Measurements from ENCODE around the gene COL6A5. TPM values are rescaled to one million over a fixed set of nuclear protein-coding genes. Genes with fewer than 3 reads are reported as not detected.

The COL6A5 gene
- total RNA-seq, 1 experiment from 2014 or later = not detected

GRCh38 chr3:130378677-130379191, 33.3 kb downstream of the COL6A5 start:
- POLR2A ChIA-PET = no interaction called here
- CTCF ChIA-PET = no interaction called here
- no peaks in the 10 kb centered on the region for H3K9me3 Mint-ChIP-seq (ENCODE audit: unreplicated experiment)
- no peaks in the 10 kb centered on the region for H3K36me3 Mint-ChIP-seq (ENCODE audit: insufficient read depth, unreplicated experiment)
- DNase-seq (ENCODE audit: unreplicated experiment) = no peak
- no peaks in the 10 kb centered on the region for H3K27me3 Mint-ChIP-seq (ENCODE audit: insufficient read depth, unreplicated experiment)
- H3K4me1 Mint-ChIP-seq (ENCODE audit: insufficient read depth, unreplicated experiment) = no peaks in the 10 kb centered on the region
- no peak overlapping the region for H3K27ac Mint-ChIP-seq (ENCODE audit: low read depth, unreplicated experiment)
- intact Hi-C loops (cut with micrococcal nuclease) = no loop called here
- H3K4me3 Mint-ChIP-seq (ENCODE audit: unreplicated experiment) = no peak overlapping the region
- no TSS peak for BruUV-seq (replicated peaks)
- TF ChIP-seq, protein P1, sequence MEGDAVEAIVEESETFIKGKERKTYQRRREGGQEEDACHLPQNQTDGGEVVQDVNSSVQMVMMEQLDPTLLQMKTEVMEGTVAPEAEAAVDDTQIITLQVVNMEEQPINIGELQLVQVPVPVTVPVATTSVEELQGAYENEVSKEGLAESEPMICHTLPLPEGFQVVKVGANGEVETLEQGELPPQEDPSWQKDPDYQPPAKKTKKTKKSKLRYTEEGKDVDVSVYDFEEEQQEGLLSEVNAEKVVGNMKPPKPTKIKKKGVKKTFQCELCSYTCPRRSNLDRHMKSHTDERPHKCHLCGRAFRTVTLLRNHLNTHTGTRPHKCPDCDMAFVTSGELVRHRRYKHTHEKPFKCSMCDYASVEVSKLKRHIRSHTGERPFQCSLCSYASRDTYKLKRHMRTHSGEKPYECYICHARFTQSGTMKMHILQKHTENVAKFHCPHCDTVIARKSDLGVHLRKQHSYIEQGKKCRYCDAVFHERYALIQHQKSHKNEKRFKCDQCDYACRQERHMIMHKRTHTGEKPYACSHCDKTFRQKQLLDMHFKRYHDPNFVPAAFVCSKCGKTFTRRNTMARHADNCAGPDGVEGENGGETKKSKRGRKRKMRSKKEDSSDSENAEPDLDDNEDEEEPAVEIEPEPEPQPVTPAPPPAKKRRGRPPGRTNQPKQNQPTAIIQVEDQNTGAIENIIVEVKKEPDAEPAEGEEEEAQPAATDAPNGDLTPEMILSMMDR (IDR thresholded peaks at IDR 0.05; ENCODE audit: unreplicated experiment) = no peak

DNA sequence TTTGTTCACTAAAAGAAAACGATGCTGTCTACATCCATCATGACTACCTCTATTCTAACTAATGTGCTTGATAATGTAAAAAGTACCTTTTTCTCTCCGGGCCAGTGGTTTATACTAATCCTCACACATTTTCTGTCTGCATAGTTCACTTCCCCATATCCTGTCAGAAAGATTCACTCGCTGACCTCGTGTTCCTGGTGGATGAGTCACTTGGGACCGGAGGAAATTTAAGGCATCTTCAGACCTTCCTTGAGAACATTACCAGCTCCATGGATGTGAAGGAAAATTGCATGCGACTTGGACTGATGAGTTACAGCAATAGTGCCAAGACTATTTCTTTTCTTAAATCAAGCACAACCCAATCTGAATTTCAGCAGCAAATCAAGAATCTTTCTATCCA, 33.8 kb downstream of the COL6A5 start:
- no peak for DNase-seq (ENCODE audit: unreplicated experiment)
- H3K4me3 Mint-ChIP-seq (ENCODE audit: unreplicated experiment) = no peak overlapping the region
- H3K4me1 Mint-ChIP-seq (ENCODE audit: insufficient read depth, unreplicated experiment) = no peaks in the 10 kb centered on the region
- POLR2A ChIA-PET = no interaction called here
- no peaks in the 10 kb centered on the region for H3K27me3 Mint-ChIP-seq (ENCODE audit: insufficient read depth, unreplicated experiment)
- TF ChIP-seq, protein P1 (IDR thresholded peaks at IDR 0.05; ENCODE audit: unreplicated experiment) = no peak
- intact Hi-C loops (cut with micrococcal nuclease) = no loop called here
- H3K27ac Mint-ChIP-seq (ENCODE audit: low read depth, unreplicated experiment) = no peak overlapping the region
- H3K36me3 Mint-ChIP-seq (ENCODE audit: insufficient read depth, unreplicated experiment) = no peaks in the 10 kb centered on the region
- no TSS peak for BruUV-seq (replicated peaks)
- H3K9me3 Mint-ChIP-seq (ENCODE audit: unreplicated experiment) = no peaks in the 10 kb centered on the region
- CTCF ChIA-PET = no interaction called here

DNA sequence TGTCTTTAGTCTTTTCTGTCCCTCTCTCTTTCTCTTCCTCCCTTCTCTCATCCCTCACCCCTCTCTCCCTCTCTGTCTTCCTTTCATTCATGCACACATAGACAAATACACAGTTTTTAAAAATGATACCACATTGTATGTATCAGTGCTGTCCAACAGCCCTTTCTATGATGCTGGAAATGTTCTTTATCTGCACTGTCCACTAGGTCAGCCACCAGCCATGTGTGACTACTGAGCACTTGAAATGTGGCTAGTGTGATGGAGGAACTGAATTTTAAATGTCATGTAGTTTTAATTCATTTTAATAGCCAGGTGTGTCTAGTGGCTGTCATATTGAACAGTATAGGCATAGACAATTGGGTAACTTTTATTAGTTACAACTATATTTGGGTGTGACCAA, 34.9 kb downstream of the COL6A5 start:
- H3K36me3 Mint-ChIP-seq (ENCODE audit: insufficient read depth, unreplicated experiment) = no peaks in the 10 kb centered on the region
- H3K4me3 Mint-ChIP-seq (ENCODE audit: unreplicated experiment) = no peak overlapping the region
- H3K9me3 Mint-ChIP-seq (ENCODE audit: unreplicated experiment) = no peaks in the 10 kb centered on the region
- TF ChIP-seq, protein P1 (IDR thresholded peaks at IDR 0.05; ENCODE audit: unreplicated experiment) = no peak
- CTCF ChIA-PET = no interaction called here
- intact Hi-C loops (cut with micrococcal nuclease) = no loop called here
- no TSS peak for BruUV-seq (replicated peaks)
- no peaks in the 10 kb centered on the region for H3K4me1 Mint-ChIP-seq (ENCODE audit: insufficient read depth, unreplicated experiment)
- POLR2A ChIA-PET = no interaction called here
- H3K27ac Mint-ChIP-seq (ENCODE audit: low read depth, unreplicated experiment) = no peak overlapping the region
- H3K27me3 Mint-ChIP-seq (ENCODE audit: insufficient read depth, unreplicated experiment) = no peaks in the 10 kb centered on the region
- no peak for DNase-seq (ENCODE audit: unreplicated experiment)

DNA sequence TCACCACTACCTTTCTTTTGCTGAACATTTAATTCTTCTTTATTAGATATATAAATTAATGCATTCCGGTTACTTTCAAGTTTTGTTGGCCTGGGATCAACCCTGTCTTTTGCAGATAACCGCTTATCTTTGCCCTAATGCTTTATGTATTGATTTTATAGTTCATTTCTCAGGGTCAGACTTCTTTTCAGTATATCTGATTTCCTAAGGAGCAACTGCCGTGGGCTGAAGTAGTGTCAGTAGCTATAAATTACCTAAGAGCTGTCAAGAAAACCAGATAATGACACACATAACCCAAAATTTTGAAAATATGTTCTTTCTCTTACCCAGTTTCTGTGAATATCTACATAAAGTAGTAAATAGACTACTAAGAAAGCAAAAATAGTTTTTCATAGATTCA, 38.0 kb downstream of the COL6A5 start:
- ChIA-PET CTCF (no interaction called here), POLR2A (no interaction called here)
- Mint-ChIP-seq H3K9me3 (ENCODE audit: unreplicated experiment) (no peaks in the 10 kb centered on the region), H3K27me3 (ENCODE audit: insufficient read depth, unreplicated experiment) (no peaks in the 10 kb centered on the region), H3K4me1 (ENCODE audit: insufficient read depth, unreplicated experiment) (no peaks in the 10 kb centered on the region), H3K4me3 (ENCODE audit: unreplicated experiment) (no peak overlapping the region), H3K36me3 (ENCODE audit: insufficient read depth, unreplicated experiment) (no peaks in the 10 kb centered on the region), H3K27ac (ENCODE audit: low read depth, unreplicated experiment) (no peak overlapping the region)
- no peak for DNase-seq (ENCODE audit: unreplicated experiment)
- intact Hi-C loops (cut with micrococcal nuclease) = no loop called here
- TF ChIP-seq, protein P1 (IDR thresholded peaks at IDR 0.05; ENCODE audit: unreplicated experiment) = no peak
- BruUV-seq (replicated peaks) = no TSS peak
